Motor neuron (in vitro differentiated cells): ENCODE measurements around the gene HBZ. TPM values are rescaled to one million over a fixed set of nuclear protein-coding genes. Genes with fewer than 3 reads are reported as not detected.
"Not testable (repeated sequence)": the region's sequence is repeated elsewhere in the genome, so short reads cannot be mapped to it uniquely, and the experiment has no call there.

Source experiments
- ATAC-seq, 8 experiments: fragments of 200-7000 bp; cut with Tn5 transposase; replicated peaks in 6 of 8; 2 replicates each; pipeline ENCODE4 v1.8.0; 2021; ENCODE audit warnings: mild to moderate bottlenecking in 8 of 8, moderate library complexity in 8 of 8
- H3K27ac ChIP-seq, 2 donors: fragments of 250-450 bp; sonication (Bioruptor Pico); 2 replicates each; pipeline ENCODE4 v1.9.0; 2021; ENCODE audit warnings: antibody characterized with exemption in 2 of 2, mild to moderate bottlenecking in 2 of 2, moderate library complexity in 1 of 2
- H3K4me1 ChIP-seq, 2 donors: fragments of 250-450 bp; sonication (Bioruptor Pico); replicated peaks in 1 of 2; 2 replicates each; pipeline ENCODE4 v1.6.1; 2021; ENCODE audit warnings: antibody characterized with exemption in 2 of 2, mild to moderate bottlenecking in 2 of 2, moderate library complexity in 1 of 2
- H3K4me3 ChIP-seq, 5 donors: fragments of 250-450 bp; sonication (Bioruptor Pico); 2 replicates each; pipeline ENCODE4 v1.9.0; 2021; ENCODE audit warnings: antibody characterized with exemption in 5 of 5, mild to moderate bottlenecking in 5 of 5, moderate library complexity in 4 of 5
- WGBS, 10 experiments: fragments of 450-650 bp; shearing (Covaris generic); methylation state at CpG; one replicate each; pipeline ENCODE4 v1.0.0; 2022; 5-methylcytosine and 5-hydroxymethylcytosine counted together
- in situ Hi-C, 9 experiments: fragments of 400-800 bp; cut with MboI; loops; one replicate each; pipeline ENCODE4 v1.15.0; 2021; ENCODE audit warnings: low sequenced_read_pairs in 9 of 9, low pct_unique_long_range_greater_than_20kb in 2 of 9; ENCODE audit not compliant: unreplicated experiment in 9 of 9
- total RNA-seq, 8 experiments: library from RNA; unstranded; fragments of 300-600 nt; gene quantifications; 2 replicates each; pipeline versions ENCODE4 v1.2.3 to v1.2.4, GENCODE V29; 2022

Gene HBZ
- total RNA-seq, 8 experiments from 2014 or later: not detected

DNA sequence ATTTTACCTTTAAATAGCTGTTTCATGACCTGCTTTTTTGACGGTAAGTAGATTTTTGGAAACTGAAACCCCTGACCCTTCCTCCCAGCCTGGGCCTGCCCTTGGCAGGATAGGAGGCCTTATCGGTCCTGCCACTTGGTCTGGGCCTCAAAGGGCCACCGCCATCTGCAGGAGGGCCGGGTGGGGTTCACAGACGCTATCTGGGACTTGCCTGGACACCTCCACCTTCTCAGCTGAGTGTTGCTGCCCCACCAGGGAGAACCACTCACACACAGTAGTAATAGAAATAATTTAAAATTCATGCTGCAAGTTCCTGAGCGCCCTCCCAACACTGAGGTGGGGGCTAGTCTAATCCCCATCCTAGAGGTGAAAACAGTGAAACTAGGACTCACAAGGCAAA, 9.4 kb upstream of the HBZ start:
- 57 to 100% (median 60%) methylated on average over 1 to 2 of the region's 6 CpGs; no CpG with 5 or more reads in 7 of the 10 experiments for WGBS, 10 experiments
- no peak overlapping the region for H3K27ac ChIP-seq
- no peak overlapping the region for H3K4me3 ChIP-seq
- in situ Hi-C loops: no loop called here
- H3K4me1 ChIP-seq: peaks cover 0 to 3% of the 10 kb centered on the region in 2 donors
- ATAC-seq: no peak

- in situ Hi-C loops: no loop called here
- Histone ChIP-seq H3K4me3 (no peak overlapping the region), H3K27ac (no peak overlapping the region), H3K4me1 (peaks cover 0 to 3% of the 10 kb centered on the region in 2 donors)
- ATAC-seq: no peak
- WGBS, 10 experiments: 33 to 100% (median 75%) methylated on average over 1 to 3 of the region's 6 CpGs; no CpG with 5 or more reads in 6 of the 10 experiments
Measured at GRCh38 chr16:143456-143855, 9.0 kb upstream of the HBZ start.

GRCh38 chr16:144797-145252, 7.6 kb upstream of the HBZ start:
- no peak overlapping the region for H3K27ac ChIP-seq
- H3K4me1 ChIP-seq: no peaks in the 10 kb centered on the region
- 54 to 100% (median 82%) methylated on average over 1 to 13 of the region's 14 CpGs for WGBS, 10 experiments
- H3K4me3 ChIP-seq: no peak overlapping the region
- no peak for ATAC-seq
- in situ Hi-C loops: no loop called here

DNA sequence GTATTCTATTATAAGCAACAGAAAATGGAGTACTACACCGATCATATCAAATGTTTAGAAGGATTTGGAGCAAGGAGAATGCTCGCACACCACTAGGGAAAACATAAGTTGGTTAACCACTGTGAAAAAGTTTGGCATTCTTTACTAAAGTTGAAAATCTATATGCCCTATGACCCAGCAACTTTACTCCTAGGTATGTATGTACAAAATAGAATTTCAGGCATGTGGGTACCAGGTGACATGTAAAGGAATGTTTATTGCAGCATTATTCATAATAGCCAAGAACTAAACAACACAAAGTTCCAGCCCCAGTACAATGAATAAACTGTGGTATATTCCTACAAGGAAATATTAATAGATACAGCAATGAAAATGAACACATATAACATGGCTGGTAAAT, 5.8 kb upstream of the HBZ start:
- H3K4me1 ChIP-seq: no peaks in the 10 kb centered on the region
- no peak overlapping the region for H3K27ac ChIP-seq
- WGBS, 10 experiments: 33 to 88% (median 67%) methylated on average over 1 to 2 of the region's 2 CpGs; no CpG with 5 or more reads in 3 of the 10 experiments
- no peak for ATAC-seq
- in situ Hi-C loops: no loop called here
- H3K4me3 ChIP-seq: no peak overlapping the region

GRCh38 chr16:149024-149660, 3.3 kb upstream of the HBZ start:
- 0 to 48% (median 25%) methylated on average over 1 to 7 of the region's 9 CpGs; no CpG with 5 or more reads in 2 of the 10 experiments for WGBS, 10 experiments
- no peak overlapping the region for H3K4me3 ChIP-seq
- no peak overlapping the region for H3K27ac ChIP-seq
- ATAC-seq: peak in 3 of 8 experiments; percentile 70 to 84 (median 82)
- H3K4me1 ChIP-seq: no peaks in the 10 kb centered on the region
- in situ Hi-C loops: no loop called here

- in situ Hi-C loops, H3K4me3 ChIP-seq, H3K27ac ChIP-seq, H3K4me1 ChIP-seq: not testable (repeated sequence)
- peak in 4 of 8 experiments; percentile 4 to 24 (median 12) for ATAC-seq
- WGBS, 10 experiments: no CpG with 5 or more reads among the region's 6 CpGs
Measured at GRCh38 chr16:153129-153521, 681 bp downstream of the HBZ start.

GRCh38 chr16:153550-154216, 1.2 kb downstream of the HBZ start:
- H3K27ac ChIP-seq, in situ Hi-C loops, H3K4me3 ChIP-seq, H3K4me1 ChIP-seq: not testable (repeated sequence)
- no CpG with 5 or more reads among the region's 74 CpGs for WGBS, 10 experiments
- peak in 6 of 8 experiments; percentile 41 to 78 (median 74) for ATAC-seq

GRCh38 chr16:154217-155030, 2.0 kb downstream of the HBZ start:
- WGBS, 10 experiments: 0 to 15% (median 5%) methylated on average over 1 to 7 of the region's 59 CpGs; no CpG with 5 or more reads in 2 of the 10 experiments
- in situ Hi-C loops: no loop called here
- Histone ChIP-seq H3K27ac (no peak overlapping the region), H3K4me1 (peaks cover 0 to 6% of the 10 kb centered on the region in 2 donors), H3K4me3 (peak overlapping the region; percentile 10 to 46 (median 36))
- ATAC-seq: peak in 6 of 8 experiments; percentile 71 to 83 (median 76)

DNA sequence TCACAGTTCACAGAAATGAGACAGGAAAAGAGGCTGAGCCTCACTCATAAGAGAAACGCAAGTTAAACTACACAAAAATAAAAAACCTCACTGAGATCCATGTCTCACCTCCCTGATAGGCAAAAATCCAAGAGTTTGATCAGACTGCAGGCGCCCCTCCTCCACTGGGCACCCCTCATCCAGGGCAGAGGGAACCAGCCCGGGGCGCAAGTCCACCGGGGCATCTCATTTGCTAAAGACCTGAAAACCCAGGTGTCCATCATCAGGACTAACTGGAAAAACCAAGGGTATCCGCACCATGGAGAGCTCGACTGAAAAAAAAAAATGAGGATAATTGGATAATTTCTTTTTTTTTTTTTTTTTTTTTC, 2.6 kb downstream of the HBZ start:
- WGBS, 10 experiments: 20 to 87% (median 59%) methylated on average over 1 to 6 of the region's 7 CpGs
- in situ Hi-C loops: no loop called here
- Histone ChIP-seq H3K4me1 (peaks cover 0 to 6% of the 10 kb centered on the region in 2 donors), H3K27ac (no peak overlapping the region), H3K4me3 (peak overlapping the region in 2 of 5 donors; percentile 40 to 46)
- ATAC-seq: no peak

DNA sequence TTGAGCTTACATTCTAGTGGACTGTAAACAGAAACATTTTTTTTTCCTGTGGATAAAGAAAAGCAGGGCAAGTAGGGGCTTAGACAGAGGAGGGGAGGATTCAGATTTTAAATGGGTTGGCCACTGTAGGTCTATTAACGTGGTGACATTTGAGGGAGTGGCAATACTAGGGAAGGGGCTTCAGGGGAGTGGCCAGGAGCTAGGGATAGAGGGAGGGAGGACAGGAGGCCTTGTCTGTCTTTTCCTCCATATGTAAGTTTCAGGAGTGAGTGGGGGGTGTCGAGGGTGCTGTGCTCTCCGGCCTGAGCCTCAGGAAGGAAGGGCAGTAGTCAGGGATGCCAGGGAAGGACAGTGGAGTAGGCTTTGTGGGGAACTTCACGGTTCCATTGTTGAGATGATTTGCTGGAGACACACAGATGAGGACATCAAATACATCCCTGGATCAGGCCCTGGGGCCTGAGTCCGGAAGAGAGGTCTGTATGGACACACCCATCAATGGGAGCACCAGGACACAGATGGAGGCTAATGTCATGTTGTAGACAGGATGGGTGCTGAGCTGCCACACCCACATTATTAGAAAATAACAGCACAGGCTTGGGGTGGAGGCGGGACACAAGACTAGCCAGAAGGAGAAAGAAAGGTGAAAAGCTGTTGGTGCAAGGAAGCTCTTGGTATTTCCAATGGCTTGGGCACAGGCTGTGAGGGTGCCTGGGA, 6.8 kb downstream of the HBZ start:
- 0 to 47% (median 30%) methylated on average over 2 to 5 of the region's 6 CpGs; no CpG with 5 or more reads in 2 of the 10 experiments for WGBS, 10 experiments
- Histone ChIP-seq H3K27ac (no peak overlapping the region), H3K4me3 (no peak overlapping the region), H3K4me1 (peaks cover 0 to 6% of the 10 kb centered on the region in 2 donors)
- in situ Hi-C loops: no loop called here
- peak in 2 of 8 experiments; percentile 57 to 61 for ATAC-seq

- H3K27ac ChIP-seq, H3K4me3 ChIP-seq, in situ Hi-C loops, ATAC-seq, H3K4me1 ChIP-seq: not testable (repeated sequence)
- WGBS, 10 experiments: no CpG with 5 or more reads among the region's 20 CpGs
Measured at GRCh38 chr16:160242-160641, 7.8 kb downstream of the HBZ start.

DNA sequence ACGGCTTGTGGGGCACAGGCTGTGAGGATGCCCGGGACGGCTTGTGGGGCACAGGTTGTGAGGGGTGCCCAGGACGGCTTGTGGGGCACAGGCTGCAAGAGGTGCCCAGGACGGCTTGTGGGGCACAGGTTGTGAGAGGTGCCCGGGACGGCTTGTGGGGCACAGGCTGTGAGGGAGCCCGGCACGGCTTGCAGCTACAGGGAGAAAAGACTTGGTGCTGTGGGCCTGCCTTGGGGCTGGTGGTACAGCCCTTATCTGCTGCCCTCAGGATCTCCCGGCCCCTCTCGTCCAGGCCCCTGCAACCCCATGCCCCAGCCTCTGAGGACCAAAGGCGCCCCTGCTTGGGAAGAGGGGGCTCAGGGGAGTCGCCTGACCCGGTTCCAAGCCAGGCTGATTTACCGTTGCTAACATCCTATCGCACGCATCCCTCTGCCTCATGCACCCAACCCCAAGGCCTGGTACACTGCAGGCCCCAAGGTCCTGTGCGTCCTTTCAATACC, 8.3 kb downstream of the HBZ start:
- in situ Hi-C loops: no loop called here
- ATAC-seq: no peak
- 60 to 70% methylated on average over 1 to 2 of the region's 18 CpGs; no CpG with 5 or more reads in 8 of the 10 experiments for WGBS, 10 experiments
- Histone ChIP-seq H3K4me3 (no peak overlapping the region), H3K4me1 (peaks cover 6 to 8% of the 10 kb centered on the region in 2 donors), H3K27ac (no peak overlapping the region)
